GM19468 (cell line): ENCODE data around the gene TRAPPC3L.
A peak's percentile ranks its signal among the peaks of the same experiment; 100 is the strongest.

Experiments used
- ATAC-seq: cut with Tn5 transposase; IDR thresholded peaks from one replicate; pipeline ENCODE4 v1.9.1; 2021; ENCODE audit warnings: mild to moderate bottlenecking, moderate library complexity, moderate number of reproducible peaks; ENCODE audit not compliant: unreplicated experiment; ENCODE audit errors: extremely low read depth

The TRAPPC3L gene

DNA sequence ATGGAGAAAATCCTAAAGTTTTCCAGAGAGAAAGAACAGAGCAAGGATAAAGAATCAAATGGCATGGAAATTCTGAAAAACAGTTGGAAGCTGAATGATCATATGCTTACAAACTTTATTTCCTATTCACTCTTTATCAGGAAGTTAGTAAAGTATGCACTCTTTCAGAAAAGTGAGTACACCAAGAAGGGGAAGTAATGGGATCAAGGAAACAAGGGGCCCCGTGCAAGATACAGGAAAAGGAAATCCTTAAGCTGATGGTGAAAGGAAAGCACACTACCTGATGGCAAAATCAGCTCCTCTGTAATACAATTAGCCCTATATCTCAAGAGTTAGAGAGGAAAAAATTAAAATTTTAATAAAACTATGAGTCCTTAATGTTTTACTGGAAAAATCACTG, 70.3 kb downstream of the TRAPPC3L start:
- ATAC-seq, result no peak

DNA sequence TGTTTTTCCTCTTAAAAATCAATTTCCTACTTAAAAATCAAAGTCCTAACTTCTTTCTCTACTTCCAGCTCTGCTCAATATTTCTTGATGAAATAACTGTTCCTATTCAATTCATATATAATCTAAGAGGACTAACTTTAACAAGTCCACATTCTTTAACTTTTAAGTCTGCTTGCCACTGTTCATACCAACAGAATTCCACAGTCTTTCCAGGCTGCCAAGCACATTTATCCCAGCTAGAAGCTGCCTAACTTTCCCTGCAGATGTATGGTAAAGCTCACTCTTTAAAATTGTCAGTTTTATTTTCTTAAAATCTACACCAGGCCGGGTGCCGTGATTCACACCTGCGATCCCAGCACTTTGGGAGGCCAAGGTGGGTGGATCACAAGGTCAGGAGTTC, 72.8 kb downstream of the TRAPPC3L start:
- ATAC-seq, result no peak

DNA sequence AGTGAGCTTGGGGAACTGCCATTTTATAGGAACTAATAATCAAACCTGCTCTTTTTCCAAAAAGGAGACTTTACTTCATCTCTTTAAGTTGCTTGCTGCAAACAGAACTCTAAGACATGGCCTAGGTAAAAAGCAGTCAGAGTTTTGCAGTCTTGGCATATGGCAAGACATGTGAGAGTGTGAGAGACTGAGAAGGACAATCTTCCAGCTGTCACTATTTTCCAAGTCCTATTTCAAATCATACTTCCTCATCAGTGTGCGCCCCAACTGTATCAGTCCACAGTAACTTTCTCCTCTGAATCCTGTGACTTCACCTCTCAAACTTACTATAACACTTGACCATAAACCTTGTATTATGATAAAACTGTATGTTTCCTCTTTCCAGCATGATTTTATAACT, 74.0 kb downstream of the TRAPPC3L start:
- no peak for ATAC-seq

DNA sequence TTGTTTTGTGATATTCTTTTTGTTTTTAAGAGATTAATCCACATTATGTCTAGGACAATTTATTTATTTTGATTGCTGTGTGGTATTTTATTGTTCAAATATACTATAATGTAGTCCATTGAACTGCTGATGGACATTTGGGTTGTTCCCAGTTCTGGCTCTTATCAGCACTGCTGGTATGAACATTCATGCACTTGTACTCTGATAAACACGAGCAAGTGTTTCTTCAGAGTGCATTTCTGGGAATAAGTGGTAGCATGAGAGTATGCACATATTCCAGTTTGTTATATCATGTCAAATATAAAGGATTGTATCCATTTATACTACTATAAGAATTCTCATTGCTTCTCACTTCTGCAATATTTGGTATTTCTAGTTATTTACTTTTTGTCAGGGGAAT, 77.2 kb downstream of the TRAPPC3L start:
- ATAC-seq, result no peak

DNA sequence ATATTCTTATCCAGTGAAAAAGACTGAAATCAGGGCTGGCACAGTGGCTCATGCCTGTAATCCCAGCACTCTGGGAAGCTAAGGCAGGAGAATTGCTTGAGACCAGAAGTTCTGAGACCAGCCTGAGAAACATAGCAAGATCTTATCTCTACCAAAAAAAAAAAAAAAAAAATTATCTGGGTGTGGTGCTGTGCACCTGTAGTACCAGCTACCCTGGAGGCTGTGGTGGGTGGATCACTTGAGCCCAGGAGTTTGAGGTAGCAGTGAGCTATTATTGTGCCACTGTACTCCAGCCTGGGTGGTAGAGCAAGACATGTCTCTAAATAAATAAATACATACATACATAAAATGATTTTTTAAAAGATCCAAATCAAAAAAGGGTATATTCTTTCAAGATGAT, 78.0 kb downstream of the TRAPPC3L start:
- ATAC-seq, result no peak

DNA sequence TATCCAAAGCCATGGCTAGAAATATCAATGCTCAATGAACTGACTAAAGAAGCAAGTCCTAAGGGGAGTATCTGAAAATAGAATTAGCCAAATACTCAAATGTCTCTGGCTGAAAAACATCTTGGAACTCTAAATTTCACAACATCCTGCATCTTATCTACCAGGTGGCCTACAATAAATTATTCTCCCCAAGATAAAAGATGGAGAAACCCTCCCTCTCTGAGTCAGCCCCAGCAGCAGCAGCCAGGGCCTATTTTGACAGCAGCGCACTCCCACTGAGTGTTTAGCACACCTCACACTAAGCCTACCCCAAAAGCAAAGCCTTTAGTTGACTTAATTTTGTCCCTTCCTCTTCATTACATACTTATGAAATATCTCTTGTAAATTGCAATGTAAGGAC, 78.4 kb downstream of the TRAPPC3L start:
- ATAC-seq, result no peak

DNA sequence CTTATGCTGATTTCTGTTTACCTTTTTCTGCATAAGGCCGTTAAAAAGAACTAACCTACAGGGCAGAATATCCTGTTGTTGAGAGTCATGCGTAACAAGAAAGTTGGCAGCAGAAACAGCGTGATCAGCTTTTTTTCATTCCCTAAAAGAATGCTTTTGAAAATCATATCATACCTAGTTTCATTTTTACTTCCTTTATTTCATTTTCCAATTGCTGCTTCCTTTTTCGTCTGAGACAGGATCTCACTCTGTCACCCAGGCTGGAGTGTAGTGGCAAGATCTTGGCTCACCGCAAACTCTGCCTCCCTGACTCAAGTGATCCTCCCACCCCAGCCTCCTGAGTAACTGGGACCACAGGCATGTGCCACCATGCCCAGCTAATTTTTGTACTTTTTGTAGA, 80.2 kb downstream of the TRAPPC3L start:
- ATAC-seq, result no peak

DNA sequence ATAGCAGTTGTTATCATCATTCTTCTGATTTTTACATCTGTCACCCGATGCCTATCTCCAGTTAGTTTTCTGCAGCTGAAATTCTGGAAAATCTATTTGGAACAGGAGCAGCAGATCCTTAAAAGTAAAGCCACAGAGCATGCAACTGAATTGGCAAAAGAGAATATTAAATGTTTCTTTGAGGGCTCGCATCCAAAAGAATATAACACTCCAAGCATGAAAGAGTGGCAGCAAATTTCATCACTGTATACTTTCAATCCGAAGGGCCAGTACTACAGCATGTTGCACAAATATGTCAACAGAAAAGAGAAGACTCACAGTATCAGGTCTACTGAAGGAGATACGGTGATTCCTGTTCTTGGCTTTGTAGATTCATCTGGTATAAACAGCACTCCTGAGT, 82.2 kb downstream of the TRAPPC3L start:
- ATAC-seq, result no peak

DNA sequence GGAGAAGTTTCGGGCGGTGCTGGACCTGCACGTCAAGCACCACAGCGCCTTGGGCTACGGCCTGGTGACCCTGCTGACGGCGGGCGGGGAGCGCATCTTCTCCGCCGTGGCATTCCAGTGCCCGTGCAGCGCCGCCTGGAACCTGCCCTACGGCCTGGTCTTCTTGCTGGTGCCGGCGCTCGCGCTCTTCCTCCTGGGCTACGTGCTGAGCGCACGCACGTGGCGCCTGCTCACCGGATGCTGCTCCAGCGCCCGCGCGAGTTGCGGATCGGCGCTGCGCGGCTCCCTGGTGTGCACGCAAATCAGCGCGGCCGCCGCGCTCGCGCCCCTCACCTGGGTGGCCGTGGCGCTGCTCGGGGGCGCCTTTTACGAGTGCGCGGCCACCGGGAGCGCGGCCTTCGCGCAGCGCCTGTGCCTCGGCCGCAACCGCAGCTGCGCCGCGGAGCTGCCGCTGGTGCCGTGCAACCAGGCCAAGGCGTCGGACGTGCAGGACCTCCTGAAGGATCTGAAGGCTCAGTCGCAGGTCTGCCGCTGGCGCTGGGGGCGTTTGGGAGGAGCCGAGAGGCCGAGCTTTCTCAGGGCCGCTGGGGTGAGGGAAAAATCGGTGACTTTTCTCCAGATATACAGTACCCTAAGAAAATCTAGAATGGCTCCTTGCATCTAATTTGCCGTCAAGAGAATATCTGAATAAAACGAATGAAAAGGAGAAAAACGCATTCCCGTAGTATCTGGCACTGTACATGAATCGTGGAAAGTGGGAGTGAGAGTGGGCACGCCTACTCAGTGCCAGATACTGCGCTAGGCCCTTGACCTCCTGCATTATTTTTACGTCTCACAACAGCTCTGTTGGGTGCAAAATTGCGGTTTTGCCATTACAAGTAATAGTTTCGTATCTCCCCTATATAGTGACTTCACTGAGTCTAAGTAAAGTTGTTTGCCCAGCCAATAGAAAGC, 83.3 kb downstream of the TRAPPC3L start:
- ATAC-seq, result peak; percentile 88

DNA sequence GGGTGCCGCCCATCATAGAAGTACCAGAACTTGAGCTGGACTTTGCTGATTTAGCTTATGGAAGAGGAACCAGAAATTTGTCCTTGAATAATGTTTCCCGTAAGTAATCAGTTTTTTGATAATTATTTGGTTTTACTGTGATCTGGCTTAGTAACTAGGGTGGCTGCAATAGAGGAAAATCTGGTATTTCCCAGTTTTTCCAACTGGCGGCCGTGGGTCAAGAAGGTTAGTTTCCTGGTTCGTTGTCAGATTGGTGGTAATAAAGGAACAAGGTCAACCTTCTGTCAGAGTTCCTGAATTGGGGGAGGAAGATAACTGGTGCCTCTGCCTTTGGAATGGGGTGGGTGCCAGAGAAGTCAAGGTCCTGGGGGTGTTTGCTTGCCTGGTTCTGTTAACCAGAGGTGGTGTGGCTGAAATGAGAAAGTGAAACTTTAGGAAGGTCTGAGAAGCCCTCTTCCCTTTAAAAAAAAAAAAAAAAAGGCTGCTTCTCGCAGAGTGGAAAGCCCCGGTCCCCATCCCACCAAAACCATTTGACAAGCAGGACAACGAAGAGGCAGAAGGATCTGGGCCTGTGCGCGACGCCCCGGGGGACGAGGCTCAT, 84.1 kb downstream of the TRAPPC3L start, which contains the start of gene CALHM6:
TSS of gene CALHM6 (plus strand) at position 45 of the 601 bp plus-strand sequence. CDS start at position 600, 555 bp downstream.
- no peak for ATAC-seq

DNA sequence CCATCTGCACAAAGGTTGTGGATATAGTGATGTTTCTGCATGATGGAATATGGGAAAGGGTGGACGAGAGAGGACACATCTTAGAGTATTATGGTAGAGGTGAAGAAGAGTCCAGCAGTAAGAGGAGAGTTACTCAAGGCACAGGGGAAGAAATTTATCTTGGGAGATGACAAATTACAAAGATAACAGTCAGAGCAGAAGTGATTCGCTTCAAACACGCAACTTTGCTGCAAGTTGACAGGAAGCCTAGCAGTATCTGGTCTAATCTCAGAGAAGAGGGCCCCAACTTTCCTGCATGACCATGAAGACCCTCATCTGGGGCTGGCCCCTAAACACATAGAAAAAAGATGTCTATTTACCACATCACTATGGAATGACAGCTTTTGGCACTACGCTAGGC, 85.6 kb downstream of the TRAPPC3L start:
- no peak for ATAC-seq

DNA sequence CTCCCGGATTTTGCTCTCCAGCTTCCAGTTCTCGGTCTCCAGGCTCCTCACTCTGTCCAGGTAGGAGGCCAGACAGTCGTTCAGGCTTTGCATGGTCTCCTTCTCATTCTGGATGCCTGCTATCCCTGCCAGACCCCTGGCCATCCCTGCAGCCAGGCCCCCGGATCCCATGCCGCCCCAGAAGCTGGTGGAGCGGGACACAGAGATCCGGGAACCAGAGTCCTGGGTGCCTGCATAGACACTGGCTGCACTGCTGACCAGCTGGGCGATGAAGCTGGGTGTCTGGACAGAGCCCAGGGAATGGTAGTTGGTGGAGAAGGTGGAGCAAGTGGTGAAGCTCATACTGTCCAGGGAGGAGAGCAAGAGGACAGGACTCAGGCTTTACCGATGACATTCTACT, 87.2 kb downstream of the TRAPPC3L start:
- ATAC-seq, result no peak

DNA sequence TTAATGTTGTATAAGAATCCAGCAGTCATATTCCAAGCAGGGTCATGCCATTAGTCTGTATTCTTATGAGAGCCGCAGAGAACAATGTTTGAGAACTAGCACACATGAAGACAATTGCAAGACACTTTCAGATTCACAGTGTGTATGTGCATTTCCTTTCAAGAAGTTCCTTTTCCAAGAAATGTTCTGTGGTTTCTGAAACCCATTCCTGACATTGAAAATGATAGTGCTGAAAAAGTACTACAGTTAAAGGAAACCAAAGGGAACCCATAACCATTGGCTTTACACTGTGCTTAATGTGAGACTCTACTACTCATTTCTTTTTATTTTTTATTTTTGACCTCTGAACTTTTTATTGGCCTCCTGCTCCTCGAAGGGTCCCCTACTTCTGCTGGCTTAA, 88.6 kb downstream of the TRAPPC3L start:
- ATAC-seq, result no peak

DNA sequence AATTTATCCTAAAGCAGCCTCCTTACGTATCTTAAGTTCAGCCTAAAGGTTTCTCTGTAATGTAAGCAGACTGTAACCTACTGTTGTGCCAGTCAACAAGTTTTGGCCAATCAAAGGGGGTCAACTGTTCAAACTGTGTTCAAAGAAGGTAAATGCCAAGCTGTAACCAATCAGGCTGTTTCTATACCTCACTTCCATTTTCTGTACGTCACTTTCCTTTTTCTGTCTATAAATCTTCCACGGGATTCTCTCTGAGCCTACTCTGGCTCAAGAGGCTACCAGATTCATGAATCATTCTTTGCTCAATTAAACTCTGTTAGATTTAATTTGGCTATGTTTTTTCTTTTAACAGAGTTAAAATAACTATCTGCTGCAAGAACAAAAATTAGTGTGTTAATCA, 89.4 kb downstream of the TRAPPC3L start:
- no peak for ATAC-seq

DNA sequence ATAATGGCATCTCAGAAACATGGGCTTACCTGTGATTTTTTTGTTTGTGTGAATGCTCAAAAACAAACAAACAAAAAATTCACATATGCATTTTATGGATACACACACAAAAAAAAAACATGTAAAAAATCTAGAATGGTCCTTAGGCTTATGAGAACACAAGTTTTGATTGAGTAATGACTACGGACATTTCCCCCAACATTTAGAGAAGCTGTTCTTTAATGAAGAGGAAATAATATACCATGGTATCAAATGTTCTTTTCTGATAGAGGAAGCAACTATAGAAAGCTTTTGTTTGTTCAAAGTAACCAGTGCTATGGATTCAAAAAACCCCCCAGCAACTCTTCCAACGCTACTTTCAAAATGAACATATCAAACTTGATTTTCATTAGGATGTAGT, 93.0 kb downstream of the TRAPPC3L start:
- ATAC-seq, result no peak

DNA sequence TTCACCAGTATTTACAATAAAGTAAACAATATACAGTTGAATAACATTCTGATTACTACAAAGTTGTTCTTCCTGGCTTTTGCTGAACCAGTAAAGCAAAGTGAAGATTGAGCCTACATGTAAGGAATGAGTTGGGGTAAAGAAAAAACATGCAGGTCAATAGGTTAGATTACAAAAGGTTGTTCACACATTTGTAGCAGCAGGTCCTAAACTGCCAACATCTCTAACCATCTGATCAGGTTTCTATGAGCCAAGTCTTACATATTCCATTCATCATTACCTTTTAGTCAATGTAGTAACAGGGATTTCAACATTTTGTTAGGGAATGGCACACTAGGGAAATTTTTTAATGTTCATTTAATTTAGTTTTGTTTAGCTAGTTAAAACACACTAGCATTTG, 93.6 kb downstream of the TRAPPC3L start:
- ATAC-seq, result no peak

DNA sequence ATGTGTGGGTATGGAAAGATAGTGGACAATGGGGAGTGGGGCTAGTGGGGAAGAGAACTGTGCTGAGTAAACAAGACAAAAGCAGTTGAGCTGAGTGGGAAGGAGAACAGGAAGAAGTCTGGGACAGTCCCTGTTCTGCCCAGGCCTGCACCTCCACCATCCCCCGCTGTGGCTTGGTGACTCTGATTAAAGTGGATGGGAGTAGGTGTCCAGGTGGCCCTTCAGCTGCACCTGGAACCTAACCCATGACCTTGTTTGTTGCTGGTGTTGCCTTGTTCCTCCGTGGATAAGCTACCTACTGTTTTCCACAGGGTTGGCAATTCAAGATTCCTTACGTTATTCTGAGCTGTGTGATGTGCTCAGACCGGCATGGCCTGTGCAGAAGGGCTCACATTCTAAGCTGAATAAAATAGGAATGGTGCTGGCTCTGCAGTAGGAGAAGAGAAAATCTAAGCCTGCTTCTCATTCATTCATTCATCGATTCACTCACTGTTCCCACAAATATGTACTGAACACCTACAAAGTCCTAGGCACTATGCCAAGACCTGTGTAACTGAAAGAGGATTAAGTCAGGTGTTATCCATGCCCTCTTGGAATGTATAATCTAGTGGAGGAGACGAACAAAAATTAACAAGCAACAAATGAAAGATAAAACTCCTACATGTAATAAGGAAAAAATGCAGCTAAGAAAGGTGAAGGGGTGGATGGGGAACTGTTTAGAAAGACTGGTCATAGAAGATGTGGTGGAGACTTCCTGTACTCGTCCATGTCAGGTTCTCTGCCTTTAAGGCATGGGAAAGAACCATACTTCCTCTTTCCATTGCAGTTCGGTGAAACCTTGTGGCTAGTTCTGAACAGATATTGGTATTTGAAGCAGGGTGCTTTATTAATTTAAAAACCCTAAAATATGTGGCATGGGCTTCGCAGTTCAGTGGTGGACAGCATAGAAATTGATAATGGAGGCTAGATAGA, 94.4 kb downstream of the TRAPPC3L start:
- ATAC-seq, result peak; percentile 76

DNA sequence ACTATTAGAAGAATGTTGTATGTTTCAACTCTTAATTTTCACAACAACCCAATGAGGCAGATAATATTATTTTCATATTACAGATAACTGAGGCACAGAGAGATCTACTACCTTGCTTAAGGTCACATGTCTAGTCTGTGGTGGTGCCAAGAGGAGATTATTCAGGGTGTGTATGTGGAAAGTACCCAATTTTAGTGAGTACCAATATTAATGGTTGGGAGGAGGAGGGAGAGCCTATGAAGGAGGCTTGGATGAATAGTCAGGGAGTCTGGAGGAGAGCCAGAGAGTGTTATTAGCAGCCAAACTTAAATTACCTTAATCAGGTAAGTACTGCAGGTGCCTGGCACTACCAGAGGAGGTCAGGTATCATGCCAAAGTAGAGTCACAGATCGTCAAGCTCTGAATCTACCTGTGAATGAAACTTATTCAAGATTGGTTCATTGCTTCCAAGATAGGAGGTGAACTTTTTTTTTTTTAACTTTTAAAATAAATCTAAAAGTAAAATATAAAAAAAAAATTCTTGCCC, 95.2 kb downstream of the TRAPPC3L start:
- ATAC-seq, result no peak

DNA sequence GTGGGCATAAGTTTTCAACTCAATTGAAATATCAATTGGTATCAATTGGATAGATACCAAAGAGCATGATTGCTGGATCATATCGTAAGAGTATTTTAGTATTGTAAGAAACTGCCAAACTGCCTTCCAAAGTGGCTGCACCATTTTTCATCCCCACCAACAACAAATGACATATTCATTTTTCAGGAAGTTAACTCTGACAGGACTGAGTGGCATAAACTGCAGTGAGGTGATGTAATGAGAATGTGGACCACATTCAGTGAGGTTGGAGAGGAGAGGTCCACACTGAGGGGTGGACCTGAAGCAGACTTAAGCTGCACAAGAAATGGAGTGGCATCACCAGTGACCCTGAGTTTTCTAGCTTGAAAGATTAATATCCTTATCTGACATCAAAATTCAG, 95.9 kb downstream of the TRAPPC3L start:
- no peak for ATAC-seq

DNA sequence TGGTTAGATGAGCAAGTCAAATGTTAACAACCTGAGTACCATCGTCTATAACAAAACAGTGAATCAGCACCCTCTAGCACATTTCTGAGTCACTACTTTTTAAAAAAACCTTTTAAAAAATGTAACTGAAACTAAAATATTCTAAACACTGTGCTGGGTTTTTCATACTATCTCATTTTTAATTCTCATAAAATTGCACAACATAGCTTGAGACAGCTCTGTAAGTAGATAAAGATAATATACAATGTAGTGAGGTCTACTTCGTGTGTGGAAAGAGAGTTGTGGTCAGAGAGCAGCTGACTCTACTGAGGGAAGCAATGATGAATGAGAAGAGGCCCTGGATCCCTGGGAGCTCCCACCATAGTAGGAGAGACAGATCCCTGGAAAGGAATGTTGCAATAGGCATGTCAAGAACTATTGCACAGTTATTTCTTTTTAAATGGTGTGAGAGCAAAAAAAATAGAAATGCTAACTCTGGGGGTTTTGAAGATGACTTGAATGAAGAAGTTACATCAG, 97.9 kb downstream of the TRAPPC3L start:
- no peak for ATAC-seq
